Tibial artery (tissue), 4 donors: Measurements from ENCODE around the gene PDE2A.
"Not testable (repeated sequence)": the region's sequence is repeated elsewhere in the genome, so short reads cannot be mapped to it uniquely, and the experiment has no call there.

Experiments
- DNase-seq, 2 donors: peaks; one replicate each; pipeline ENCODE4 v3.0.0-alpha.2; 2019
- H3K27ac ChIP-seq, 2 donors: fragments of 200-600 bp; sonication (generic) in 1 of 2; 1 replicate in 1 of 2; 2 replicates in 1 of 2; pipeline ENCODE4 v1.5.1; 2018 to 2019; ENCODE audit warnings: mild to moderate bottlenecking in 1 of 2
- H3K27me3 ChIP-seq, 2 donors: fragments of 200-600 bp; sonication (generic) in 1 of 2; one replicate each; pipeline versions ENCODE4 v1.5.1 to v1.6.0; 2016 to 2019
- H3K36me3 ChIP-seq, 3 donors: fragments of 200-600 bp; sonication (generic) in 2 of 3; one replicate each; pipeline ENCODE4 v1.5.1; 2016 to 2019; ENCODE audit warnings: mild to moderate bottlenecking in 2 of 3
- H3K4me1 ChIP-seq, 4 donors: fragments of 200-600 bp; sonication (generic) in 2 of 4; 1 replicate in 3 of 4; 2 replicates in 1 of 4; pipeline ENCODE4 v1.5.1; 2016 to 2019
- H3K4me3 ChIP-seq, 2 donors: fragments of 200-600 bp; sonication (generic) in 1 of 2; 1 replicate in 1 of 2; 2 replicates in 1 of 2; pipeline ENCODE4 v1.5.1; 2018 to 2019; ENCODE audit warnings: mild to moderate bottlenecking in 2 of 2
- H3K9me3 ChIP-seq, 3 donors: fragments of 200-600 bp; sonication (generic) in 1 of 3; one replicate each; pipeline ENCODE4 v1.5.1; 2016 to 2019
- CTCF ChIP-seq, 2 experiments: fragments of 200-600 bp in 1 of 2; fragments of 450-650 bp in 1 of 2; IDR thresholded peaks; one replicate each; pipeline ENCODE4 v1.5.1; 2017 to 2019; ENCODE audit warnings: antibody characterized with exemption in 2 of 2, mild to moderate bottlenecking in 1 of 2, moderate library complexity in 1 of 2
- intact Hi-C: fragments of 100-400 bp; cut with DNase I; formaldehyde crosslinking; loops from one replicate; pipeline ENCODE4 v1.15.0; 2023; ENCODE audit warnings: low total_unique reads

PDE2A gene

GRCh38 chr11:72570893-72571661, 103.1 kb downstream of the PDE2A start:
- Histone ChIP-seq H3K4me1 (peaks cover 0 to 3% (median 0%) of the 10 kb centered on the region in 4 donors), H3K27ac (no peak overlapping the region), H3K27me3 (peaks cover 0 to 39% of the 10 kb centered on the region in 2 donors), H3K4me3 (no peak overlapping the region), H3K9me3 (no peaks in the 10 kb centered on the region), H3K36me3 (no peaks in the 10 kb centered on the region)
- TF ChIP-seq CTCF (IDR thresholded peaks at IDR 0.05): no peak
- intact Hi-C loops: no loop called here
- DNase-seq: peak; percentile 19 to 53

- peak in 1 of 2 donors; percentile 5 for DNase-seq
- TF ChIP-seq CTCF (IDR thresholded peaks at IDR 0.05): no peak
- Histone ChIP-seq H3K4me3 (no peak overlapping the region), H3K27me3 (peaks cover 0 to 34% of the 10 kb centered on the region in 2 donors), H3K36me3 (no peaks in the 10 kb centered on the region), H3K4me1 (peaks cover 0 to 3% (median 0%) of the 10 kb centered on the region in 4 donors), H3K9me3 (no peaks in the 10 kb centered on the region), H3K27ac (no peak overlapping the region)
- intact Hi-C loops: no loop called here
Observed at GRCh38 chr11:72569966-72570892, 104.0 kb downstream of the PDE2A start.

- peaks cover 0 to 3% (median 0%) of the 10 kb centered on the region in 4 donors for H3K4me1 ChIP-seq
- H3K27ac ChIP-seq: no peak overlapping the region
- H3K27me3 ChIP-seq: peaks cover 0 to 21% of the 10 kb centered on the region in 2 donors
- no peak overlapping the region for H3K4me3 ChIP-seq
- H3K36me3 ChIP-seq: no peaks in the 10 kb centered on the region
- H3K9me3 ChIP-seq: no peaks in the 10 kb centered on the region
- intact Hi-C loops: no loop called here
- no peak for TF ChIP-seq CTCF (IDR thresholded peaks at IDR 0.05)
- DNase-seq: no peak
Observed at GRCh38 chr11:72568861-72569260, 105.4 kb downstream of the PDE2A start.

- intact Hi-C loops: no loop called here
- Histone ChIP-seq H3K27me3 (peaks cover 0 to 1% of the 10 kb centered on the region in 2 donors), H3K36me3 (no peaks in the 10 kb centered on the region), H3K4me3 (no peak overlapping the region), H3K27ac (no peak overlapping the region), H3K9me3 (no peaks in the 10 kb centered on the region), H3K4me1 (no peaks in the 10 kb centered on the region)
- DNase-seq: peak in 1 of 2 donors; percentile 39
- TF ChIP-seq CTCF (IDR thresholded peaks at IDR 0.05): no peak
Observed at GRCh38 chr11:72562431-72562830, 111.8 kb downstream of the PDE2A start.

- Histone ChIP-seq H3K9me3 (no peaks in the 10 kb centered on the region), H3K36me3 (no peaks in the 10 kb centered on the region), H3K27ac (no peak overlapping the region), H3K4me1 (no peaks in the 10 kb centered on the region), H3K27me3 (peaks cover 0 to 2% of the 10 kb centered on the region in 2 donors), H3K4me3 (no peak overlapping the region)
- TF ChIP-seq CTCF (IDR thresholded peaks at IDR 0.05): no peak
- peak in 1 of 2 donors; percentile 33 for DNase-seq
- intact Hi-C loops: no loop called here
Observed at GRCh38 chr11:72561856-72562255, 112.4 kb downstream of the PDE2A start.

- H3K27ac ChIP-seq, DNase-seq, H3K4me3 ChIP-seq, H3K27me3 ChIP-seq, H3K4me1 ChIP-seq, H3K9me3 ChIP-seq, intact Hi-C loops, H3K36me3 ChIP-seq: not testable (repeated sequence)
Observed at GRCh38 chr11:72560864-72561263, 113.4 kb downstream of the PDE2A start.
